GM21381 (cell line): Measurements from ENCODE around the gene HSD11B1.

Experiments
- ATAC-seq: cut with Tn5 transposase; IDR thresholded peaks from one replicate; pipeline ENCODE4 v1.9.1; 2021; ENCODE audit warnings: mild to moderate bottlenecking, moderate library complexity; ENCODE audit not compliant: unreplicated experiment

HSD11B1 gene

DNA sequence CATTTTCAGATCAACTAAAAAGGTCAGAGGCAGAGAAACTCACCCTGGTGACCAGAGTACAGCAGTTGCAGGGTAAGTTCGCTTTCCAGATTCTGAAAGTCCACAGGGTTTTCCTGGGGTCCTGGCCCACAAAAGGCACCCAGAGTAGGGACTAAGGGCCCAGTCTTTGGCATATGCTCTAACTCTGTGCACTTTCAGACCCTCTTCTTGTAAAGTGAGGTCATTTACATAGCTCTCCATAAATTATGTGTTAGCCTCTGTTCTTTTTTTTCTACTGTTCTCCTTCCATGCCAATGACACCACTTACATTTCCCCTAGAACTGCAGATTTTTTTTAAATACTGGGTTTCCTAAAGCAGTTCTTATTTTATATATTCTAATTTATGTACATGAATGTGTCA lies 73.5 kb downstream of the HSD11B1 start:
- no peak for ATAC-seq

- no peak for ATAC-seq
Observed at GRCh38 chr1:209780268-209780667, 75.6 kb downstream of the HSD11B1 start.

GRCh38 chr1:209783386-209783785 lies 78.7 kb downstream of the HSD11B1 start:
- ATAC-seq = no peak
